Activated T-helper 2 cell treated with anti-CD3 and anti-CD28 coated beads, Interferon-gamma antibody, Interleukin-2, Interleukin-4, amounts not matched to agents 10 μg/mL and 5 μg/mL and 100 μg/mL, durations not matched to agents 14 hours and 24 hours and 36 hours (primary cell): ENCODE results near the gene SUCLA2. TPM values are rescaled to one million over a fixed set of nuclear protein-coding genes. Genes with fewer than 3 reads are reported as not detected.
"Not testable (repeated sequence)": the region's sequence is repeated elsewhere in the genome, so short reads cannot be mapped to it uniquely, and the experiment has no call there.

Experiments
- DNase-seq: peaks from one replicate; pipeline ENCODE4 v3.0.0; 2021; ENCODE audit warnings: low spot score
- H3K27ac Mint-ChIP-seq: one replicate; pipeline ENCODE4 v1.8.0; 2021; ENCODE audit warnings: mixed read lengths
- H3K27me3 Mint-ChIP-seq: one replicate; pipeline ENCODE4 v1.8.0; 2021; ENCODE audit warnings: low read depth, mixed read lengths
- H3K36me3 Mint-ChIP-seq: one replicate; pipeline ENCODE4 v1.8.0; 2021; ENCODE audit warnings: low read depth, mixed read lengths
- H3K4me1 Mint-ChIP-seq: one replicate; pipeline ENCODE4 v1.8.0; 2021; ENCODE audit warnings: low read depth, mixed read lengths
- H3K4me3 Mint-ChIP-seq: one replicate; pipeline ENCODE4 v1.8.0; 2021; ENCODE audit warnings: low read depth, mild to moderate bottlenecking, moderate library complexity, mixed read lengths
- H3K9me3 Mint-ChIP-seq: one replicate; pipeline ENCODE4 v1.8.0; 2021; ENCODE audit warnings: mixed read lengths
- intact Hi-C: fragments of 100-400 bp; cut with micrococcal nuclease; formaldehyde crosslinking; loops from one replicate; pipeline ENCODE4 v1.15.1; 2023
- total RNA-seq: library from RNA; stranded (reverse); gene quantifications from 2 replicates; pipeline ENCODE4 v1.2.3, GENCODE V29; 2022

Gene SUCLA2
- total RNA-seq, 1 donor from 2014 or later = 42.0 TPM

DNA sequence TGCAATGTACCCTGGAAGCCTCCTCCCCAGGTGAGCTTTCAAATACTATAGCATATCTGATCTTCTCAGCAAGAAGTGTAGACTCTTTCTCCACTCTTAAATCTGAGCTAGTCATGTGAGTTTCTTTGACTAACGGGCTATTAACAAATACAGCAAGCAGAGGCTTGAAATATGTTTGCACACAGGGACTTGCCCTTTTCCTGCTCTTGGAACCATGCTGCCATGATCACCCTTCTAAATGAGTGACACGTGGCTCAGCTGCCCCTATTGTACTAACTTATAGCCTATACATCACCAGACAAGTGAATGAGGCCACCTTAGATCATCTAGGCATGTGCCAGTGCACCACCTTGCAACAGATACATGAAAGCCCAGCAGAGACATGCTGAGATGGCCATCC is 13.3 kb upstream of the SUCLA2 start:
- DNase-seq = no peak
- Mint-ChIP-seq H3K4me3 (no peak overlapping the region), H3K9me3 (peaks cover 7% of the 10 kb centered on the region), H3K36me3 (peaks cover 13% of the 10 kb centered on the region), H3K4me1 (no peaks in the 10 kb centered on the region), H3K27ac (no peak overlapping the region), H3K27me3 (no peaks in the 10 kb centered on the region)
- intact Hi-C loops = no loop called here

GRCh38 chr13:48012668-48013067 is 11.6 kb upstream of the SUCLA2 start:
- Mint-ChIP-seq H3K9me3 (peaks cover 4% of the 10 kb centered on the region), H3K4me1 (no peaks in the 10 kb centered on the region), H3K36me3 (peaks cover 13% of the 10 kb centered on the region), H3K27me3 (no peaks in the 10 kb centered on the region), H3K27ac (no peak overlapping the region), H3K4me3 (no peak overlapping the region)
- intact Hi-C loops = no loop called here
- DNase-seq = no peak

- H3K9me3 Mint-ChIP-seq = peaks cover 4% of the 10 kb centered on the region
- DNase-seq = no peak
- H3K4me1 Mint-ChIP-seq = no peaks in the 10 kb centered on the region
- H3K27ac Mint-ChIP-seq = no peak overlapping the region
- intact Hi-C loops = no loop called here
- no peaks in the 10 kb centered on the region for H3K27me3 Mint-ChIP-seq
- no peak overlapping the region for H3K4me3 Mint-ChIP-seq
- H3K36me3 Mint-ChIP-seq = peaks cover 13% of the 10 kb centered on the region
Observed at GRCh38 chr13:48010698-48011097, 9.6 kb upstream of the SUCLA2 start.

DNA sequence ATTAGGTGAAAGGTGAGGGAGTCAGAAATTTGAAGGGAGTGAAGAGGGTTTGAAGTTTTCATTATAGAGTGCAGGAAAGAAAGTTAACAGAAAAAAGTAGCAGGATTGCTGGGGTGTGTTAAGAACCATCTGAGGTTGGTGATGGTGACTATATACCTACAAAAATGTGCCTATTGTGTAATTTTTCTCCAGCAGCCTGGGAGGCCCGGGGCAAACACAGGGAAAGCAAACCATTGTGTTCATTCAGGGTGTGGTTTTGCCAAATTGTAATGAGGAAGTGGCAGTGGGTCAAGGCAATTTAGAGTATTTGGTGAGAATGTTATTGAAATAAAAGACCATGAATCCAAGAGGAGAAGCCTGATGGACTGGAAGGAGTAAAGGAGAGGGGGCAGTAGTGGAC is 8.2 kb upstream of the SUCLA2 start:
- peaks cover 8% of the 10 kb centered on the region for H3K36me3 Mint-ChIP-seq
- H3K9me3 Mint-ChIP-seq = no peaks in the 10 kb centered on the region
- H3K4me1 Mint-ChIP-seq = no peaks in the 10 kb centered on the region
- no peaks in the 10 kb centered on the region for H3K27me3 Mint-ChIP-seq
- no peak overlapping the region for H3K27ac Mint-ChIP-seq
- no peak overlapping the region for H3K4me3 Mint-ChIP-seq
- no peak for DNase-seq
- intact Hi-C loops = no loop called here

GRCh38 chr13:48006396-48006795 is 5.3 kb upstream of the SUCLA2 start:
- no peak overlapping the region for H3K27ac Mint-ChIP-seq
- DNase-seq = no peak
- no peaks in the 10 kb centered on the region for H3K27me3 Mint-ChIP-seq
- H3K4me3 Mint-ChIP-seq = no peak overlapping the region
- peaks cover 5% of the 10 kb centered on the region for H3K4me1 Mint-ChIP-seq
- no peaks in the 10 kb centered on the region for H3K9me3 Mint-ChIP-seq
- H3K36me3 Mint-ChIP-seq = no peaks in the 10 kb centered on the region
- intact Hi-C loops = no loop called here

DNA sequence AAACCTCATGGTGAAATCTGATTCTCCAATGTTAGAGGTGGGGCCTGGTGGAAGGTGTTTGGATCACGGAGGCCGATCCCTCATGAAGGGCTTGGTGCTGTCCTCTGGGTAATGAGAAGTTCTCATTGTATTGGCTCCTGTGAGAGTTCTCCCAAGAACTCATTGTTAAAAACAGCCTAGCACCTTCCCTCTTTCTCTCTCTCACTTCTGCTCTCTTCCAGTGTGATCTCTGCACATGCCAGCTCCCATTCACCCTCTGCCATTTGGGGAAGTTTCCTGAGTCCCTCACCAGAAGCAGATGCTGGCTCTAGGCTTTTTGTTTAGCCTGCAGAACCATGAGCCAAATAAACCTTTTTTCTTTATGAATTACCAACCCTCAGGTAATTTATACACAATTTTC is 3.1 kb upstream of the SUCLA2 start:
- no peak overlapping the region for H3K4me3 Mint-ChIP-seq
- peaks cover 15% of the 10 kb centered on the region for H3K4me1 Mint-ChIP-seq
- H3K27ac Mint-ChIP-seq = no peak overlapping the region
- intact Hi-C loops = no loop called here
- H3K27me3 Mint-ChIP-seq = no peaks in the 10 kb centered on the region
- DNase-seq = no peak
- H3K36me3 Mint-ChIP-seq = peaks cover 4% of the 10 kb centered on the region
- H3K9me3 Mint-ChIP-seq = no peaks in the 10 kb centered on the region

GRCh38 chr13:48001999-48002398 is 926 bp upstream of the SUCLA2 start:
- Mint-ChIP-seq H3K27ac (peak overlapping the region; percentile 89), H3K36me3 (peaks cover 13% of the 10 kb centered on the region)

GRCh38 chr13:48000559-48001113 is 437 bp downstream of the SUCLA2 start:
- intact Hi-C loops = loop anchor here (1.0 kb wide), 1 partner anchor 37 kb away; the partner anchor contains the start of gene NUDT15
- no peak for DNase-seq

More at GRCh38 chr13:48001999-48002398, 926 bp upstream of the SUCLA2 start:
- H3K27me3 Mint-ChIP-seq, H3K9me3 Mint-ChIP-seq, DNase-seq: not testable (repeated sequence)
- Mint-ChIP-seq H3K4me3 (peak overlapping the region; percentile 96), H3K4me1 (peaks cover 23% of the 10 kb centered on the region)
- intact Hi-C loops = loop anchor here (1.0 kb wide), 1 partner anchor 35 kb away; the partner anchor contains the start of gene NUDT15

GRCh38 chr13:47999973-48000372 is 1.1 kb downstream of the SUCLA2 start:
- Mint-ChIP-seq H3K4me1 (peaks cover 23% of the 10 kb centered on the region), H3K4me3 (peak overlapping the region; percentile 96), H3K9me3 (no peaks in the 10 kb centered on the region), H3K36me3 (peaks cover 19% of the 10 kb centered on the region), H3K27me3 (no peaks in the 10 kb centered on the region), H3K27ac (no peak overlapping the region)
- DNase-seq = no peak
- intact Hi-C loops = no loop called here

More at GRCh38 chr13:48000559-48001113, 437 bp downstream of the SUCLA2 start:
- Mint-ChIP-seq H3K27ac (peak overlapping the region; percentile 89), H3K9me3 (no peaks in the 10 kb centered on the region), H3K27me3 (no peaks in the 10 kb centered on the region), H3K36me3 (peaks cover 19% of the 10 kb centered on the region), H3K4me1 (peaks cover 23% of the 10 kb centered on the region), H3K4me3 (peak overlapping the region; percentile 96)

GRCh38 chr13:47997384-47997783 is 3.7 kb downstream of the SUCLA2 start:
- H3K4me1 Mint-ChIP-seq = peaks cover 25% of the 10 kb centered on the region
- H3K4me3 Mint-ChIP-seq = no peak overlapping the region
- no peak for DNase-seq
- peaks cover 3% of the 10 kb centered on the region for H3K9me3 Mint-ChIP-seq
- no peaks in the 10 kb centered on the region for H3K27me3 Mint-ChIP-seq
- no peak overlapping the region for H3K27ac Mint-ChIP-seq
- peaks cover 37% of the 10 kb centered on the region for H3K36me3 Mint-ChIP-seq
- intact Hi-C loops = no loop called here

- peaks cover 2% of the 10 kb centered on the region for H3K4me1 Mint-ChIP-seq
- intact Hi-C loops = no loop called here
- H3K9me3 Mint-ChIP-seq = peaks cover 3% of the 10 kb centered on the region
- no peak overlapping the region for H3K27ac Mint-ChIP-seq
- no peak for DNase-seq
- peaks cover 57% of the 10 kb centered on the region for H3K36me3 Mint-ChIP-seq
- no peak overlapping the region for H3K4me3 Mint-ChIP-seq
- H3K27me3 Mint-ChIP-seq = no peaks in the 10 kb centered on the region
Observed at GRCh38 chr13:47991859-47992258, 9.2 kb downstream of the SUCLA2 start.

- no peak overlapping the region for H3K4me3 Mint-ChIP-seq
- intact Hi-C loops = no loop called here
- no peak overlapping the region for H3K27ac Mint-ChIP-seq
- peaks cover 61% of the 10 kb centered on the region for H3K36me3 Mint-ChIP-seq
- H3K27me3 Mint-ChIP-seq = no peaks in the 10 kb centered on the region
- peaks cover 3% of the 10 kb centered on the region for H3K9me3 Mint-ChIP-seq
- H3K4me1 Mint-ChIP-seq = peaks cover 2% of the 10 kb centered on the region
- DNase-seq = no peak
Observed at GRCh38 chr13:47990920-47991466, 10.1 kb downstream of the SUCLA2 start.

DNA sequence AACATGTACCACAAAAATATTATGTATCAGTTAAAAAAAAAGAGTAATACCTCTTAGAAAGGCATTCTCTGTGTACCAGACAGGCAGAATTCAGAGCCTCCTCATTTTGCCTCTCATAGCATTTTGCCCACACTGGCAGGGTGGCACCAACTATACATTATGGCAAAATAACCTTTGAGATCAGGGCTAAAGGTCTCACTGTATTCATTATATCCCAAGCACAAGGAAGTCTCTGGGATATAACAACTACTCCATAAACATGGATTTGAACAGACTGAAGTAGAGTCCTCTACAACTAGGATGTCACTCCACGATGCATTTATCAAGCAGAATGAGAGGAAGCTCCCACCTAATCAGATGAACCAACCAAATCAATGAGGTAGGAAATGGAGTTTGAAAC is 10.6 kb downstream of the SUCLA2 start:
- H3K27me3 Mint-ChIP-seq = no peaks in the 10 kb centered on the region
- peaks cover 3% of the 10 kb centered on the region for H3K9me3 Mint-ChIP-seq
- peaks cover 66% of the 10 kb centered on the region for H3K36me3 Mint-ChIP-seq
- DNase-seq = no peak
- no peak overlapping the region for H3K4me3 Mint-ChIP-seq
- intact Hi-C loops = no loop called here
- no peak overlapping the region for H3K27ac Mint-ChIP-seq
- peaks cover 2% of the 10 kb centered on the region for H3K4me1 Mint-ChIP-seq
